Measurements from ENCODE around the gene FCN2.
A peak's percentile ranks its signal among the peaks of the same experiment; 100 is the strongest.
"Not testable (repeated sequence)": the region's sequence is repeated elsewhere in the genome, so short reads cannot be mapped to it uniquely, and the experiment has no call there.

Gene FCN2

DNA sequence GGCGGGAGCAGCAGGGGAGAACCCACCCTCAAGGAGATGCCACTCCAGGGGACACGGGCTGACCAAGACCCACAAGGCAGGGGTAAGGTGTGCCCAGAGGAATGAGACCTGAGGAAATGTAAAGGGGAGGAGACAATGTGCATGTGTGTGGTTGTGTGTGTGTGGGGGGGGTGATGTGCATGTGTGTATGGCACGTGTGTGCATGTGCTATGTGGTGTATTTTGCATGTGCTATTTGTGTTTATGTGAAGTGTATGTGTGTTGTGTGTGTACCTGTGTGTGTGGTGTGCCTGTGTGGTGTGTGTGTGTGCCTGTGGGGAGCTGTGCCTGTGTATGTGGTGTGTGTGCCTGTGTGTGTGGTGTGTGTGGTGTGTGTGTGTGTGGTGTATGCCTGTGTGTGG is 33.5 kb upstream of the FCN2 start:
- DNase-seq = no peak

GRCh38 chr9:134847752-134848432 is 32.7 kb upstream of the FCN2 start:
- no peak for DNase-seq

DNA sequence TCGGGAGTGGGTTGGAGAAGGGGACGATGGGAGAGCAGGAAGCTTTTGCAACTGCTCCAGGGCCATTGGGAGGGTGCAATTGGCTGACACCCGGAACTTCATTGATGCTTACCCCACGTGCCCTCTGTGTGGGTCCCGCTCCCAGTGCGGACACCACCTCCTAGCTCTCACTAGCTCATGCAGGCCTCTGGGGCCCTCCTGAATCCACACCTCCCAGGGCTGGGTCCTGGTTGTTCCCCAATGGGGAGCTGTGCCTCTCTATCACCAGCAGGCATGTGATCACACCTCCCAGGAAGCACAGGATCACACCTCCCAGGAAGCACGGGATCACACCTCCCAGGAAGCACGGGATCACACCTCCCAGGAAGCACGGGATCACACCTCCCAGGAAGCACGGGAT is 32.1 kb upstream of the FCN2 start:
- DNase-seq = no peak

GRCh38 chr9:134850611-134851010 is 30.0 kb upstream of the FCN2 start:
- no peak for DNase-seq

DNA sequence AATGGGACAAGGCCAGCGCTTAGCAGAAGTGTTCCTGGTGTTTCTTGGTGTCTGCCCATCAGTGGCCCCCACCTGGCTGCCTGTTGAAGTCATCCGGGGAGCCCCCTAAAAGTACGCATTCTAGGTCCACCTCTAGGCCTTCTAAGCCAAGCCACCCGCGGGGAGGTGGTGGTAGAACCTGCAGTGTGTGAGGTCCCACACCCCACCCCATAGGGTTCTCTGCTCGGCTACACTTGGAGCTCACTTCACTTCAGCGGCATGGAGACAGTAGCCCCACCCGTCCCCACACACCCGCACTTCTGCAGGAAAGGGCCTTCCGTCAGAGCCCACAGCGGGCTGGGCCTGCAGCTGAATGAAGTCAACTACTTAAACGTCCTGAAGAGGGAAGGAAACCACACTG is 29.6 kb upstream of the FCN2 start:
- no peak for DNase-seq

- DNase-seq = no peak
Measured at GRCh38 chr9:134852906-134853654, 27.5 kb upstream of the FCN2 start.

GRCh38 chr9:134853893-134854292 is 26.7 kb upstream of the FCN2 start:
- no peak for DNase-seq

GRCh38 chr9:134854541-134854981 is 26.0 kb upstream of the FCN2 start:
- DNase-seq = no peak

DNA sequence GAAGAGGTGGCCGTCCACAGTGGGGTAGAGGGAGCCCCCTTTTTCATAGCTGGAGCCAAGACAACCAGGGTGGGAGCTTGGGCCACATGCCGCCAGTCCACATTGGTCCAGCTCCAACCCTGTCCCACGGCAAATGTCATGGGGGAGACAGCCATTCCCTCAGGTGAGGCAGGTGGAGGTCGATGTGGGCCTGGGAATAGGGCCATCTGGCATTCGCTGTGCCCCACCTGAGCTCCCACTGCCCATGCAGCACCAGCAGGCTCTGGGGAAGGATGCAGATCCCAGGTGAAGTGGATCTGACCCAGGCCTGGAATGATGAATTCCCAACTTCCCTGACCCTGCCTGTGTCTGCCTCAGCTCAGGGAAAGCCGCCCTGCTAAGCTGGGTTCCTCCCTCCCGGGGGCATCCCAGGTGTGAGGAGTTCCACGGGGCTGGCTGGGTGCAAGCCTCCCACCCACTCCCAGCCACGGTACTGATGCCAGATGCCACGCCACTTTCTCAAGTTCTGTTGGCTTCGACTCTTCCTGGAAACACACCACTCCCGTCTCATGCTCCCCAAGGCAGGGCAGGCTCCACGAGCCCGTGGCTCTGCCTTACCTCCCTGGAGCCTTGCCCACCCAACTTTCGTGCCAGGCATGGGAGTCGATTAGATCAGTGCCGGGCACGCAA is 25.2 kb upstream of the FCN2 start:
- no peak for DNase-seq

- no peak for DNase-seq
Measured at GRCh38 chr9:134855900-134856377, 24.7 kb upstream of the FCN2 start.

- not testable (repeated sequence) for DNase-seq
Measured at GRCh38 chr9:134857451-134857850, 23.2 kb upstream of the FCN2 start.

- DNase-seq = no peak
Measured at GRCh38 chr9:134858051-134858841, 22.4 kb upstream of the FCN2 start.

DNA sequence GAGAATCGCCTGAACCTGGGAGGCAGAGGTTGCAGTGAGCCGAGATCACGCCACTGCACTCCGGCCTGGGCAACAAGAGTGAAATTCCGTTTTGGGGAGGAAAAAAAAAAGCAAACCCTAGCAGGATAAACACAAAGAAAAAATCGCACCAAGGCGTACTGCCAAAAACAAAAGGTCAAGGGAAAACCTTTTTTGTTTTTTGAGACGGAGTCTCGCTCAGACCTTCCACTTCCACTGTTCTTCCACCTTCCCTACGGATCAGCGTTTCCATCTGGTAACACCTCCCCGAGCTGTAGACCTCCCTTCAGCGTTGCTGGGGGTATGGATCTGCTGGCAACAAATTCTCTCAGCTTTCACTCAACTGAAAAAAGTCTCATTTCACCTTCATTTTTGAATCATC is 20.1 kb upstream of the FCN2 start:
- DNase-seq = no peak

DNA sequence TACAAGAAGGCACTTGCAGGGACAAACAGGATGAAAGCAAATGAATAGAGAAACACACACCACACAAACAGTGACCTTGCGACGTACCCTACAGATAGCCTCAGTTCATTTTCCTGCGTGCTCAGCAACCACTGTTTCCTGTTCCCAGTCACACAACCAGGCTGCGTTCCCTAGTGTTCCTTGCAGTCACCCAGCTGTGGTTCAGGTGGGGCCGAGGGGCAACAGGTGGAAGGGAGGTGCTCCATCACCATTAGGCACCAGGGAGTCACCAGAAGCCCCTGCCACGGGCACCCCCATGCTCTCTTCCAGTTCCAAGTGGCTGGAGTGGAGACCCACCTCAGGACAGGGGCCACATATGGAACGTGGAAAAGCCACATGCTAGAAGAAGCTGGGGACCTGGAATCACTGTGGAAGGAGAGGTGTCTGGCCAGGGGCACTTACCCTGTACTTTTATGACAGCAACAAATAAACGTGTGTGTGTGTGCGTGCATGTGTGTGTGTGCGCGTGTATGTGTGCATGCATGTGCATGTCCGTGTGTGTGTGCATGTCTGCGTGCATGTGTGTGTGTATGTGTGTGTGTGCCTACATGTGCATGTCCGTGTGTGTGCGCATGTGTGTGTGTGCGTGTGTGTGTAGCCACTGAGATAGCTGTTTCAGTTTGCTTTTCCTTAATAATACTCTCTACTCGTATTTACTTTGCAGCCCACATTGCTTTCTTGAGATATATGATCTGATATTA is 18.8 kb upstream of the FCN2 start:
- no peak for DNase-seq

DNA sequence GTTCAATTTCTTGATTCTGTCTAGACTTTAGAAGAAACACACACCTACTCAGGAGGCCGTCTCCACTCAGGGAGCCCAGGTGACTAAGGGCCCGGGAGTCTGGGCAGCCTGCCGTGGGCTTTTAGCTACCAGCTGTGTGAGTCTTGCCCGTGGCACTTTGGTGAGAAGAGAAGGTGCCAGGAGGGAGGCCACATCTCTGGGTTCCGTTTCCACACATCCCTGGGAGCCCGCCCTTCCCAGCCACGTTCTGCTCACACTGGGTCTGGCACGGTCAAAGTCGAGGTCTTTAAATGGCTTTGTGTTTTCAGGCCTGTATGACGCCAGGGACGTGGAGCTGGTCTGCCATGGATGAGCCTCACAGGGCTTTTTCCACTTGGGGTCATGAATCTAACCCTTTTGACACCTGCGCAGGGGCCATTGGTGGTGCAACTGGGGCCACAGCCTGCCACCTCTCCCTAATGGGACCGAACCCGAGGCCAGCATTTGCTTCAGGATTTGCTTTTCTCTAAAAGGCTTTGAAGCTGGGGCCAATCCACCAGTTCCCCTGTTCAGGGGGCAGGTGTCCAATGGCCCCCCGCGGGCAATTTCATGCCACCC is 17.2 kb upstream of the FCN2 start:
- peak in 1 of 56 donors; percentile 6 for DNase-seq

DNA sequence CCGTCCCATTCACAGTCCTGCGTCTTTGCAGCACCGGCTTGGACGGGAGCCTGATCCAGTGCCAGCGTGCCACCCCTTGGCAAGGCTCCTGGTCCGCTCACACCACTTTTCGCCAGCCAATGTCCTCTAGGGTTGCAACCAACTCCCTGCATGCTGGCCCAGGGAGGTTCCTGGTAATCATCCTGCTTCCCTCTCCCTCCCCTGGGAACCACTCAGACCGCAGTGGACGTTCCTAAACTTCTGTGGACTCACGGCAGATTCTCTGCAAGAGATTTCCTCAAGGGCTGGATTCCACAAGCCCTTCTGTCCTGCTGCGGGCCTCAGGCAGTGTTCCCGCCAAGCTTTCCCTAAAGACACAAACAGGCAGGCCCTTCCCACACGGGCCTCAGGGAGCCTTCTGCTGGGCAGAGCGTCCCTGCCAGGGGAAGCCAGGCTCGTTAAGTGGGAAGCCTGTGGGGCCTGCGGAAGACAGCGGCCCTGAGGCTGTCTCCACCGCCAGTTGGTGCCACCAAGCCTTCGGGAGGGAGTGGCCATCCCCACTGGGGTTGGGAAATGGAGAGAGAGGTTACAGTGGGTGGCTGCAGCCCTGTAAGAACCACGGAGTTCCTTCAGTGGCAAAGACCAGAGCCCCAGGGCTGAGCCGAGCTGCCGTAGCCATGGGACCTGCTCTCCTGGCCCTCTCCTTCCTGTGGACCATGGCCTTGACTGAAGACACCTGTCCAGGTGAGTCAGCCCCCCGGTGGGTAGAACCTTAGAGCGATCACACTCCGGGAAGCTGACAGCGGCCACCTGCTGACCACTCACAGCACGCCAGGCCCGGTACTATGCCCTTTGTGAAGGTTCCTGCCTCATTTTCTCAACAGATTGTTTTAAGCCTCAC is 16.4 kb upstream of the FCN2 start:
- peak in 22 of 56 donors; percentile 5 to 47 (median 20) for DNase-seq

GRCh38 chr9:134864821-134865190 is 15.8 kb upstream of the FCN2 start:
- DNase-seq = no peak

GRCh38 chr9:134867917-134868750 is 12.5 kb upstream of the FCN2 start:
- DNase-seq = no peak
